Ovary (tissue), 3 donors: ENCODE results near the gene PSEN2.

ENCODE experiments used
- EP300 ChIP-seq: sonication (generic); formaldehyde crosslinking; IDR thresholded peaks from one replicate; pipeline ENCODE4 v1.6.1; 2017; ENCODE audit warnings: antibody characterized with exemption
- TF ChIP-seq, protein P1 (sequence below), 3 donors: fragments of 450-650 bp in 2 of 3; fragments of 200-600 bp in 1 of 3; IDR thresholded peaks; one replicate each; pipeline versions ENCODE4 v1.5.1 to v1.8.0; 2016 to 2022; ENCODE audit warnings: antibody characterized with exemption in 3 of 3, mild to moderate bottlenecking in 1 of 3
- donor health status: DM: no; HTN: no; CAD: no.

DNA sequence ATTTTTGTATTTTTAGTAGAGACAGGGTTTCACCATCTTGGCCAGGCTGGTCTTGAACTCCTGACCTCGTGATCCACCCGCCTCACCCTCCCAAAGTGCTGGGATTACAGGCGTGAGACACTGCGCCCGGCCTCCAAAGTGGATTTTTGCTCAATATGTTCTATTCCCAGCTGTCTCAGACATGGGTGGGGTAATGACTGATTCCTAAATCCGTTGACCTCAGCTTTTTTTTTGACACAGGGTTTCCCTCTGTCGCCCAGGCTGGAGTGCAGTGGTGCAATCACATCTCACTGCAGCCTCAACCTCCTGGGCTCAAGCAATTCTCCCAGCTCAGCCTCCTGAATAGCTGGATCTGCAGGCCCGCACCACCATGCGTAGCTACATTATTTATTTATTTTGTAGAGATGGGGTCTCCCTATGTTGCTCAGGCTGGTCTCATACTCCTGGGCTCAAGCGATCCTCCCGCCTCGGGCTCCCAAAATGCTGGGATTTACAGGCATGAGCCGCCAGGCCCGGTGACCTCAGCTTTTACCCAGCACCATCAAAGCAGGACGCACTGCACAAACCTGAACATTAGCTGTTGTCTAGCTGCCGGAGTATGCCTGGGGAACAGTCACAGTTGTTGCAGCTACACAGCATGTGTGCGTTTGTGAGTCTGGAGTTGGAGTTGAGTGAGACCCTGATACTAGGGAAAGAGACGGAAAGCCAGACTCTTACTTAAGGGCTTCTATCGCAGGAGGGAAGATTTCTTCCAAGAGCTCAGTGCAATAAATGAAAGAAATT, 43.7 kb upstream of the PSEN2 start:
- TF ChIP-seq, protein P1, sequence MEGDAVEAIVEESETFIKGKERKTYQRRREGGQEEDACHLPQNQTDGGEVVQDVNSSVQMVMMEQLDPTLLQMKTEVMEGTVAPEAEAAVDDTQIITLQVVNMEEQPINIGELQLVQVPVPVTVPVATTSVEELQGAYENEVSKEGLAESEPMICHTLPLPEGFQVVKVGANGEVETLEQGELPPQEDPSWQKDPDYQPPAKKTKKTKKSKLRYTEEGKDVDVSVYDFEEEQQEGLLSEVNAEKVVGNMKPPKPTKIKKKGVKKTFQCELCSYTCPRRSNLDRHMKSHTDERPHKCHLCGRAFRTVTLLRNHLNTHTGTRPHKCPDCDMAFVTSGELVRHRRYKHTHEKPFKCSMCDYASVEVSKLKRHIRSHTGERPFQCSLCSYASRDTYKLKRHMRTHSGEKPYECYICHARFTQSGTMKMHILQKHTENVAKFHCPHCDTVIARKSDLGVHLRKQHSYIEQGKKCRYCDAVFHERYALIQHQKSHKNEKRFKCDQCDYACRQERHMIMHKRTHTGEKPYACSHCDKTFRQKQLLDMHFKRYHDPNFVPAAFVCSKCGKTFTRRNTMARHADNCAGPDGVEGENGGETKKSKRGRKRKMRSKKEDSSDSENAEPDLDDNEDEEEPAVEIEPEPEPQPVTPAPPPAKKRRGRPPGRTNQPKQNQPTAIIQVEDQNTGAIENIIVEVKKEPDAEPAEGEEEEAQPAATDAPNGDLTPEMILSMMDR (IDR thresholded peaks at IDR 0.05), result no peak
- TF ChIP-seq EP300, result no peak
